Measurements from ENCODE around the gene CPNE1.

DNA sequence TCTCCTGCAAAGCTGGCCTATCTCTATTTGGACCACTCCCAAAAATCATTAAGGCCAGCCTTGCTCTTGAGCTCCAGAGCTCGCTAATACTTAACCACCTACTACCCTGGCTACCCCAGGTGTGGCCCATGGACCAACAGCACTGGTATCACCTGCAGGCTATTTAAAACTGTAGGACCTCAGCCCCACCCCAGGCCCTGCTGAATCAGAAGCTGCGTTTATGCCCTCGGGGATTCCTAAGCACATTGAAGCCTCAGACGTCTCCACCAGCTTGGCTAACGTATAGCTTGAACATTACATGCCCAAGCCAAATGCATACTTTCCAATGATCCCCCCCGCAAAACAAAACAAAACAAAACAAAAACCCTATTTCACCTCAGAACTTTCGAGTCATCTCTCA lies 68.8 kb downstream of the CPNE1 start:
- TF ChIP-seq, protein P1, sequence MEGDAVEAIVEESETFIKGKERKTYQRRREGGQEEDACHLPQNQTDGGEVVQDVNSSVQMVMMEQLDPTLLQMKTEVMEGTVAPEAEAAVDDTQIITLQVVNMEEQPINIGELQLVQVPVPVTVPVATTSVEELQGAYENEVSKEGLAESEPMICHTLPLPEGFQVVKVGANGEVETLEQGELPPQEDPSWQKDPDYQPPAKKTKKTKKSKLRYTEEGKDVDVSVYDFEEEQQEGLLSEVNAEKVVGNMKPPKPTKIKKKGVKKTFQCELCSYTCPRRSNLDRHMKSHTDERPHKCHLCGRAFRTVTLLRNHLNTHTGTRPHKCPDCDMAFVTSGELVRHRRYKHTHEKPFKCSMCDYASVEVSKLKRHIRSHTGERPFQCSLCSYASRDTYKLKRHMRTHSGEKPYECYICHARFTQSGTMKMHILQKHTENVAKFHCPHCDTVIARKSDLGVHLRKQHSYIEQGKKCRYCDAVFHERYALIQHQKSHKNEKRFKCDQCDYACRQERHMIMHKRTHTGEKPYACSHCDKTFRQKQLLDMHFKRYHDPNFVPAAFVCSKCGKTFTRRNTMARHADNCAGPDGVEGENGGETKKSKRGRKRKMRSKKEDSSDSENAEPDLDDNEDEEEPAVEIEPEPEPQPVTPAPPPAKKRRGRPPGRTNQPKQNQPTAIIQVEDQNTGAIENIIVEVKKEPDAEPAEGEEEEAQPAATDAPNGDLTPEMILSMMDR (IDR thresholded peaks at IDR 0.05): no peak
- TF ChIP-seq POLR2A (IDR thresholded peaks at IDR 0.05): no peak
